Inflammatory macrophage treated with lipopolysaccharide for 4 hours (primary cell): ENCODE results near the gene NAP1L4.
"Not testable (repeated sequence)": the region's sequence is repeated elsewhere in the genome, so short reads cannot be mapped to it uniquely, and the experiment has no call there.

ENCODE experiments used
- DNase-seq: peaks from one replicate; pipeline ENCODE4 v3.0.0-alpha.2; 2020

The NAP1L4 gene

DNA sequence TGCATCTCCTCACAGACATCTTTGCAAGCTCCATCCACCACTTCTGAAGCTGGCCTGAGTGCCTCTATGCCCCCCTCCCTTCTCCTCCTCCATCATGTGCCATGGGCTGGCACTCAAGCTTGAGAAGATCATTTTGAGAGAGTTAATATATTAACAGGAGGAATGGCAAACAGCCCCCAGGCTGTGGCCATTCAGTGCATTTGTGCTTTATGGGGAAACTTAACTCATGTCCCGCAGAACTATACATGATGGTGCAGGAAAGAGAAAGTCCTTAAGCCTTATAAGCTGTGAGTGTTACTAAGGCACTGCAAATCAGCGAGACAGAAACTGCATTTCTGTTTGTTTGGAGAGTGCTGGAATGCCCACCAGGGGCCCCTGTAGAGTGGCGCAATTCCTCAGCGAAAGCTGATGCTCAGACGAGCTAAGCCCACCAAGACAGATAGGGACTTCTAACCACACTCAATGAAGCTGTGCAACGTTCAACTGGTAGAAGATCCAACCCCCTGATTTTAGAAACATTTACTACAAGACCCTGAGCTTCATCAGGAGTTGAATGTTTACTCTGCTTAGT lies 36.1 kb downstream of the NAP1L4 start:
- DNase-seq = no peak

- DNase-seq = no peak
Measured at GRCh38 chr11:2954263-2954662, 37.9 kb downstream of the NAP1L4 start.

DNA sequence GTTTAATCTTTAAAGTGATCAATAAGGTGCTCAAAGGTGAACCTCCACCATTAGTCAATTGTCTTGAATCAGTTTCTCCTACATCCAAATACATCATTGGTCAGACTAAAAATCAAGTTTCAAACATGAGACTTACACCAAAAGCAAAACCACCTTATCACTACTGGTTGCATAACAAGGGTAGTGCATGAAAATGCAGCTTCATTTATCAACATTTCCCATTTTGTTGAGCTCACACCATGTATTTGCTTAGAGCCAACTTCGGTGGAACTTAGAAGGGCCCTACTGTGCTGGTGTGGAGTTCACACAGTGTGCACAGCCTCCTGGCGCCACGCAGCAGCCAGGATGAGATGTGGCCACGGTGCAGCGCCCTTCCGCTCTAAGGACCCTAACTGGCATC lies 39.8 kb downstream of the NAP1L4 start:
- peak; percentile 42 for DNase-seq

DNA sequence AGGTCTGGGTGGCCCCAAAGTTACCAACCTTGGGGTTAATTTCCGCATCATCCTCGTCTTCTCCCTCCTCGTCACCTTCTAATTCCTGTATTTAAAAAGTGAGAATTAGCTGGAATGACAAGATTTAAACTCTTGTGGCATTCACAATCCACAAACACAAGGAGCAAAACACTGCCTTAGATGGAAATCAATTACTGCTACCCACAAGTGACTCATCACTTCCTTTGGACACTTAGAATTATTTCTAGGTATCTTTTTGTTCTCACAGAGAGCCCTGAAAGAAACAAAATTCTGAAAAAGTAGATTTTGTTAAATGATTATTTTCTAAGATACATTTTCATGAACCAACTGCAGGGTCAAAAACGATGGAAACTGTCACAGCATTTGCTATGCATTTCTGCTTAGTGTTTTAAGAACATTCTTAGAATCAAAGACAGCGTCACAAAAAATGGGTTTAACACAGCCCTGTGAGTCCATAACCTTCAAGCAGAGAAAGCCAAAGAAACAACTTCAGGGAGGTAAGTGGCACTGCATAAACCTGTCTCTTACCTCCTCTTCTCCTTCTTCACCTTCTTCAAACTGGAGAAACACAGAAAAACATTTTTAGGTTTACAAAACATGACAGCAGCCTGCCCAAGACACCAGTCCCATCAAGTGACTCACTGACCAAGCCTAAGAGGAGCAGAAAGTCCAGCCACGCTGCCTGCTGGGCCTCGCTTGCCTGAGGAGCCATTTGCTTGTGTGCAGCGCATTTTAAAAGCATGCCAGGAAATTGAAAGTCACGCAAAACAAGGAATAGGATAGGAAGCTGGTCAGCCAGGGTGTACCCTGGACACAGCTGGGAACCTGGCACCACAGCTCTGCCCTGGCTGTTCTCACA lies 40.7 kb downstream of the NAP1L4 start:
- no peak for DNase-seq

GRCh38 chr11:2950825-2951224 lies 41.3 kb downstream of the NAP1L4 start:
- no peak for DNase-seq

DNA sequence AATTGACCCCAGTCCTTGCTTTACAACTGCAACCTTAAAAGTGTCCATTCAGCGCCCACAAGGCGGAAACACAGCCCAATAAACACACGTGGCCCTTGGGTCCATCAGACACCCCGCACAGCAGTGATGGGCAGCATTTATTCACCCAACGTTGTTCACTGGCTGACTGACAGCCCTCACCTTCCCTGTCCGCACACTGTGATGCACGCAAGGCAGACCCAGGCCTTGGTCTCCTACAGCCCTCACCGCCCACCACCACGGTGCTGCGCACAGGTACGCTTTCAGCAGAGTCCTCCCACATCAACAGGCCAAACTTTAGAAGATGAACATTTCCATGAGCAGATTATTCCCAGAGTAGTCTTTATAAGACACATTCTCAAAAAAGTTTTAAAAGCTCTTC lies 42.2 kb downstream of the NAP1L4 start:
- DNase-seq = no peak

GRCh38 chr11:2947744-2948143 lies 44.4 kb downstream of the NAP1L4 start:
- DNase-seq = no peak

- DNase-seq = no peak
Measured at GRCh38 chr11:2945757-2946287, 46.3 kb downstream of the NAP1L4 start.

DNA sequence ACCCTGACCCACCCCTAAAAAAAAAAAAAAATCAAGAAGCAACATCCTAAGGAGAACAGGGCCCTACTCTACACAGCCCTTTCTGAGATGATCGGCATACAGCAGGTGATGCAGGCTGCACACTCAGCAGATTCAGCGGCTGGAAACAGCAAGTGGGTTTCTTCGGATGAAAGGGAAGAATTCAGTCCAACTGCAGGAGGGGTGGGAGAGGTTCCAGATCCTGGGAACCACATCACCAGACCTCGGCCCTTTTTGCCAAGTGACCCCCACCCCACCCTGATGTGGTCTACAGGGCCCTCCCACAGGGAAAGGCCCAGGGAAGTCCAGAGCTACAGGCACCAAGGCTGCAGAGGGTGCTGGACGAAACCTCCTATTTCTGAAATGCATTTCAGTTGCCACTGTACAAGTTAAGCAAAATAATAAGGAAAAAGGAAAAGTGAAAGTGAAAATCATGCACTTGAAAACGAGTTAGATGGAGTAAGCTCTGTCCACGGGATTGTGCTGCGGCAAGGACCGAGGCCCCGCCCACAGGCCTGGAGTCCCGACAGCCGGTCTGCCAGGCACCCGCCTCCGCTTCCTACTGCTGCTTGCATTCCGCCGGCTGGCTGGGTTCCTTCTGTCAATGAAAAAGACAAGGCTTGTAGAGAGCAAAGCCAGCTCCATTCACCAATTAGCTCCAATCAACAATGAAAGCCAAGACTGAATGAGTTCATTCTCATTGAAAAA lies 46.9 kb downstream of the NAP1L4 start:
- peak; percentile 99 for DNase-seq

GRCh38 chr11:2944530-2944929 lies 47.6 kb downstream of the NAP1L4 start:
- DNase-seq = no peak

DNA sequence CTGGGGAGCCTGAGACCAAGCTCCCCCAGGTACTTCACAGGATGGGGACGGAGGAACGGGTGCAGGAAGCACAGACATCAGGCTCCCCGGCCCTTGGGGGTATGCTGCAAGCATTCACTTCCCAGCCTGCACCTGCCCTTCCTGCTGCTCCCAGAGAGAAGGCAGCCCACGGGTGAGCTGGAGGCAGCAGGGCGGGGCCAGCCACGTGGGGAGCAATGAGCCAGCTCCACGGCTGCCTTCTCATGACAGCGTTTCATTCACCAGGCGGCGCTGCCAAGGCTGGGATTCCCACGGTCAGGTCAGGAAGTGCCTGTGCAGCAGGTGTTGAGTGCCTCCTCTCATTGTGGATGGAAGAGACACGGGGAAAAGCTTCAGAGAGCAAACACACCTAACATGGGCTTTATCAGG lies 48.4 kb downstream of the NAP1L4 start:
- peak; percentile 37 for DNase-seq

DNA sequence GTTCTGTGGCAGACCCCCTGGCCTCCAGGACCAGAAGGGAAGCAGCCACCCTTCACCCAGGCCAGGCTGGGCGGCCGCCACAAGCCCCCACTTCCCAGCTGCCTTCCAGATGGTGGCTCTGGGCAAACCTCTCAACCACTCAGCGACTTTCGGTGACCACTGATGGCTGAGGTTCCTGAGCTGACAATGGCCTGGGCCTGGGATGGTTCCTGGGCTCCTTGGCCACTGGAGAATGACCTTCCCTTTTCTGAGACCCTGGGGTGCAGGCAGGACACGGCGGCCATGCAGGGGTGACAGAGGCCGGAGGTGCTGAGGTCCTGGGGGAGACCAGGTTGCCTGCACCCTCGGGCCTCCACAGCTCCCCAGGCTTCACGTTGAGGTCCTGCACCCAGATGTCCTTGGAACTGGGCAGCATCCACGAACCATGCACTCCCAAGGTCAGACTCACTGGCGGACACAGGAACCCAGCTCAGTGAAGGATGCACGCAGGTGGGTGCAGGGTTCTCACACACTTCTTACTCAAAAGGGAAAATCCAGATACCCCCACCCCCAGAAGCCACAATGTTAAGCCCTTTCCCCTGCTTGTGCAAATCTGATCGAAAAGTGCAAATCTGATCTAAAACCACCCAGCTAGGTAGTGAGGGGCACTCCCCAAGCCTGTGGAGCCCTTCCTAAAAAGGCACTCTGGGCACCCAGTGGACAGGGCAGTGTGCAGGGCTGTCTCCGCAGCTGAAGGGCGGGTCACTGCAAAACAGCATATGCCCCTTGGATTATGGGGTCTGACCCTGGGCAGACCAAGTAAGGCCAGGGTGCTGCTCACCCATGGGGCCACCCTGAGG lies 49.0 kb downstream of the NAP1L4 start:
- DNase-seq = no peak

DNA sequence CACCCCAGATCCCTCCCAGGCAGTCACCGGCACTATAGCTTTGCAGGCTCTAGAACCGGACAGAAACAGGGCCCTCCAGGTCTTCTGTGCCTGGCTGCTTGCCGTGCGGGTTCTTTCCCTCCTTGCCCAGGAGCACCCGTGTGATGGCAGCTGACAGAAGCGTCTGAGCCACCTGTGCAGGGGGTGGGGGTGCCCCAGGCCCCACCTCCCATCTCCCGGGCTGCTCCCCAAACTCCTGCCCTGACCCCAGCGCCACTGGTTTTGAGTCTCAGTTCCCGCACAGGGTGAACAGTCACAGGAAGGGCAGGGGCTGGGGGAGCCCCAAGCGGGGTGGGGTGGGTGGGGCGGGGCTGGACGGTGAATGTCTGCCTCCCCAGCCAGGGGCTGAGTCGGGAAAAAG lies 49.7 kb downstream of the NAP1L4 start:
- DNase-seq = no peak

- DNase-seq = no peak
Measured at GRCh38 chr11:2940921-2941821, 51.0 kb downstream of the NAP1L4 start.

DNA sequence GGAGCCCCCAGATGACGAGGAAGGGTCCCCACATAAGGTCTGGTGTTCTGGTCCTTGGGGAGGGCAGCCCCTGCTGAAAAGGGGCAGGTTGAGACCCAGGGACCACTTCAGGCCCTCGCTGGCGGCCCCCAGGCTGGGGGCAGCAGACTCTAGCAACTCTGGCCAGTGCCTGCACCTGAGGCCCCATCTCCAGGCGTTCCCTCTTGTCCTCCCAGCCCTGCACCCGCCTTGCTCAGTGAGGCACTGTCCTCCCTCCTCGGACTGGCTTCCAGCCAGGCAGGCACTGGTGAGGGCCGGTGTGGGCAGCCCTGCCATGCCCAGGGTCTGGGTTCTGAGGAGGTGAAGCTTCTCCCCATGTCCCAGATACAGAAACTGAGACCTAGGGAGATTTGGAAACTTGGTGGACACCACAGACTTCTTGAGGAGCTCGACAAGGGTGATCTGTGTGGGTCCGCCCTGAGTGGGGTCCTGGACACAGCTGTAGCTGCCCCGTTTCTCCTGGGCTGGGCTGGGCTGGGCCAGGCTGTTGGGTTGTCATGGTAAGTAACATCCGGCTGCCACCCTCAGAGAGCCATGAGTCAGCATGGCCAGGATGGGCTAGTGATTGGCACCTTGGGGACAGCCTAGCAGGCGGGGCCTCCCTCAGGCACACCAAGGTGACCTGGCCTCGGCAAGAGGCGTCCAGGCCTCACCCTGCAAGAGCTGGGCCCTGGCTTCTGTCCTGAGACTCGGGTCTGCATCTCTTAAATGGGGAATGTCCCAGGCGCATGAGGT lies 51.8 kb downstream of the NAP1L4 start:
- no peak for DNase-seq

- DNase-seq = not testable (repeated sequence)
Measured at GRCh38 chr11:2938458-2939418, 53.4 kb downstream of the NAP1L4 start.

GRCh38 chr11:2937641-2938457 lies 54.3 kb downstream of the NAP1L4 start:
- not testable (repeated sequence) for DNase-seq

GRCh38 chr11:2934611-2935239 lies 57.4 kb downstream of the NAP1L4 start:
- no peak for DNase-seq
